Neural cell (in vitro differentiated cells): ENCODE data around the gene GALNT14. TPM values are rescaled to one million over a fixed set of nuclear protein-coding genes. Genes with fewer than 3 reads are reported as not detected.

Experiments
- H2AFZ ChIP-seq: fragments of 200-600, 300-800 bp; sonication (generic), shearing (Covaris generic); 2 replicates; pipeline ENCODE4 v1.6.0; 2014; ENCODE audit warnings: low read depth, mild to moderate bottlenecking, antibody characterized with exemption, low read length, moderate library complexity
- H3F3A ChIP-seq: fragments of 200-600 bp; shearing (Covaris generic); 2 replicates; pipeline ENCODE4 v1.6.1; 2016; ENCODE audit warnings: mild to moderate bottlenecking, moderate library complexity, mixed read lengths, antibody characterized with exemption, low read length; ENCODE audit not compliant: insufficient read depth, poor library complexity, severe bottlenecking
- H3K27ac ChIP-seq: fragments of 200-600, 300-800 bp; sonication (generic), shearing (Covaris generic); 2 replicates; pipeline ENCODE4 v1.5.1; 2014; ENCODE audit warnings: mild to moderate bottlenecking, low read length, moderate library complexity
- H3K27me3 ChIP-seq: fragments of 300-800, 200-600 bp; sonication (generic), shearing (Covaris generic); 2 replicates; pipeline ENCODE4 v1.6.0; 2014; ENCODE audit warnings: mild to moderate bottlenecking, low read depth, low read length, moderate library complexity; ENCODE audit not compliant: insufficient read depth
- H3K36me3 ChIP-seq: fragments of 300-800, 200-600 bp; sonication (generic), shearing (Covaris generic); 2 replicates; pipeline ENCODE4 v1.5.1; 2014; ENCODE audit warnings: mild to moderate bottlenecking, antibody characterized with exemption, low read length, moderate library complexity; ENCODE audit not compliant: insufficient read depth
- H3K4me2 ChIP-seq: fragments of 300-800, 200-600 bp; sonication (generic), shearing (Covaris generic); 2 replicates; pipeline ENCODE4 v1.6.0; 2014; ENCODE audit warnings: mild to moderate bottlenecking, low read length
- H3K4me3 ChIP-seq: fragments of 300-800, 200-600 bp; sonication (generic), shearing (Covaris generic); 2 replicates; pipeline ENCODE4 v1.5.1; 2014; ENCODE audit warnings: mild to moderate bottlenecking, low read length, moderate library complexity
- H3K79me2 ChIP-seq: fragments of 200-600 bp; shearing (Covaris generic); replicated peaks from 2 replicates; pipeline ENCODE4 v1.6.0; 2014; ENCODE audit warnings: mild to moderate bottlenecking, low read length, moderate library complexity; ENCODE audit not compliant: insufficient read depth
- H3K9ac ChIP-seq: fragments of 300-800, 200-600 bp; sonication (generic), shearing (Covaris generic); 2 replicates; pipeline ENCODE4 v1.6.1; 2016; ENCODE audit warnings: mild to moderate bottlenecking, low read length, mixed read lengths
- H3K9me2 ChIP-seq: fragments of 200-600 bp; shearing (Covaris generic); 2 replicates; pipeline ENCODE4 v1.6.1; 2016; ENCODE audit warnings: mild to moderate bottlenecking, low read length, mixed read lengths; ENCODE audit not compliant: insufficient read depth
- H3K9me3 ChIP-seq: fragments of 200-600, 300-800 bp; sonication (generic), shearing (Covaris generic); 2 replicates; pipeline ENCODE4 v1.6.1; 2016; ENCODE audit warnings: mild to moderate bottlenecking, mixed run types, low read length, moderate library complexity, mixed read lengths
- H4K20me1 ChIP-seq: fragments of 200-600 bp; shearing (Covaris generic); 2 replicates; pipeline ENCODE4 v1.6.1; 2016; ENCODE audit warnings: mild to moderate bottlenecking, mixed run types; ENCODE audit not compliant: insufficient read depth
- EP300 ChIP-seq: fragments of 450-650 bp; conservative IDR thresholded peaks from 2 replicates; pipeline ENCODE4 v1.6.1; 2014; ENCODE audit warnings: antibody characterized with exemption, mild to moderate bottlenecking, moderate library complexity; ENCODE audit not compliant: poor library complexity, severe bottlenecking
- EZH2 ChIP-seq: fragments of 200-600, 300-800 bp; shearing (Covaris generic), sonication (generic); IDR thresholded peaks from 2 replicates; pipeline ENCODE4 v1.6.1; 2014; ENCODE audit warnings: antibody characterized with exemption, low read length, borderline replicate concordance, mild to moderate bottlenecking; ENCODE audit not compliant: insufficient read depth, poor library complexity, severe bottlenecking
- MXI1 ChIP-seq: fragments of 450-650 bp; conservative IDR thresholded peaks from 2 replicates; pipeline ENCODE4 v1.6.1; 2014; ENCODE audit warnings: antibody characterized with exemption, mild to moderate bottlenecking; ENCODE audit not compliant: poor library complexity, severe bottlenecking
- POLR2AphosphoS5 ChIP-seq: IDR thresholded peaks from 2 replicates; pipeline ENCODE4 v1.6.1; 2012
- SMC3 ChIP-seq: fragments of 450-650 bp; conservative IDR thresholded peaks from 2 replicates; pipeline ENCODE4 v1.6.1; 2014; ENCODE audit warnings: antibody characterized with exemption, mild to moderate bottlenecking, moderate library complexity; ENCODE audit not compliant: poor library complexity
- TAF1 ChIP-seq: IDR thresholded peaks from 2 replicates; pipeline ENCODE4 v1.6.1; 2012; ENCODE audit warnings: low read depth
- polyA plus RNA-seq: library from polyadenylated mRNA; depleted of rRNA; stranded (reverse); fragments of >200 nt; gene quantifications from 2 replicates; pipeline ENCODE4 v1.2.3, GENCODE V29; 2014
- TF ChIP-seq, protein P1 (sequence below): fragments of 450-650 bp; IDR thresholded peaks from 2 replicates; pipeline ENCODE4 v1.5.1; 2014; ENCODE audit warnings: antibody characterized with exemption, mild to moderate bottlenecking, moderate library complexity; ENCODE audit not compliant: poor library complexity, severe bottlenecking
- TF ChIP-seq, protein P2 (sequence below): IDR thresholded peaks from 2 replicates; pipeline ENCODE4 v1.6.1; 2012; ENCODE audit warnings: borderline replicate concordance

Gene GALNT14
- polyA plus RNA-seq, 1 donor from 2014 or later = 15.9 TPM

DNA sequence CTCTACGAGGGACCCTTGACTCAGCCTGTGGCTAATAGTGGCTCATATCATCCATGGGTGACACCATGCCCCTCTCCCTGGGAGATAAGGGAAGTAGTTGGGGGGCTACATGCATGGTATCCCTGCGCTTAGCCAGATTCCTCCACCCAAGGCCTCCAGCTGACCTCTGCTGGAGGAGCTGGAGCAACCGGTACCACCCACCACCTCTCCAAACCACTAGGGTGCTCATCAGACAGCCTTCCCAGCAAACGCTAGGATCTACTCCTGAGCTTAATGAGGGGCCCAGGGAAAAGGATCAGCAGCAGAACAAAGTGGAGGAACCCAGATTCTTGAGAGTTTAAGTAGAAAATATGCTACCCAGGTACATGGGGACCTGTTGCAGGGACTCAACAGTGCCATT lies 255.1 kb downstream of the GALNT14 start:
- Histone ChIP-seq H3F3A (no peaks in the 10 kb centered on the region), H3K4me2 (no peak overlapping the region), H3K9me3 (no peaks in the 10 kb centered on the region), H3K27me3 (no peaks in the 10 kb centered on the region), H3K79me2 (no peaks in the 10 kb centered on the region), H3K4me3 (no peak overlapping the region), H2AFZ (no peak overlapping the region), H4K20me1 (no peaks in the 10 kb centered on the region), H3K9me2 (no peaks in the 10 kb centered on the region), H3K36me3 (no peaks in the 10 kb centered on the region), H3K27ac (no peak overlapping the region), H3K9ac (no peak overlapping the region)
- TF ChIP-seq, protein P1, sequence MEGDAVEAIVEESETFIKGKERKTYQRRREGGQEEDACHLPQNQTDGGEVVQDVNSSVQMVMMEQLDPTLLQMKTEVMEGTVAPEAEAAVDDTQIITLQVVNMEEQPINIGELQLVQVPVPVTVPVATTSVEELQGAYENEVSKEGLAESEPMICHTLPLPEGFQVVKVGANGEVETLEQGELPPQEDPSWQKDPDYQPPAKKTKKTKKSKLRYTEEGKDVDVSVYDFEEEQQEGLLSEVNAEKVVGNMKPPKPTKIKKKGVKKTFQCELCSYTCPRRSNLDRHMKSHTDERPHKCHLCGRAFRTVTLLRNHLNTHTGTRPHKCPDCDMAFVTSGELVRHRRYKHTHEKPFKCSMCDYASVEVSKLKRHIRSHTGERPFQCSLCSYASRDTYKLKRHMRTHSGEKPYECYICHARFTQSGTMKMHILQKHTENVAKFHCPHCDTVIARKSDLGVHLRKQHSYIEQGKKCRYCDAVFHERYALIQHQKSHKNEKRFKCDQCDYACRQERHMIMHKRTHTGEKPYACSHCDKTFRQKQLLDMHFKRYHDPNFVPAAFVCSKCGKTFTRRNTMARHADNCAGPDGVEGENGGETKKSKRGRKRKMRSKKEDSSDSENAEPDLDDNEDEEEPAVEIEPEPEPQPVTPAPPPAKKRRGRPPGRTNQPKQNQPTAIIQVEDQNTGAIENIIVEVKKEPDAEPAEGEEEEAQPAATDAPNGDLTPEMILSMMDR = no peak
- TF ChIP-seq POLR2AphosphoS5 = no peak

DNA sequence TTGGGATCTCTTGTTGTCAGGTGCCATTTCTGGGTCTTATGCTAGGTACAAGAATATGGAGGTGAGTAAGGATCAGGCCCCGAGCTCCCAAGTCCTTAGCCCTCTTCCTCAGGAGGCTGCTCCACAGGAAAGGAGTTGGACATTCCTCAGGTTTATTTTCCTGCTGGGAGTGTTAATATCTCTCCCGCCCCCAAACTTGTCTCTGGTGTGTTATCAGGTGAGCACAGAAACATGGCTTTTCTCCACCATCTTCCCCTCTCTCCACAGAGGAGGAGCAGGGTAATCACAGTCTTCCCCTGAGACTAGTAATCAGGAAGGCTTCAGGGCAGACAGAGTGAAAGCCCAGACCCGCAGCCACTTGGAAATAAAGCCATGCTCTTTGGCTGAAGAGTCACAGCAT lies 257.7 kb downstream of the GALNT14 start:
- Histone ChIP-seq H3K4me3 (no peak overlapping the region), H2AFZ (no peak overlapping the region), H3K9ac (no peak overlapping the region), H3F3A (no peaks in the 10 kb centered on the region), H3K27me3 (no peaks in the 10 kb centered on the region), H3K27ac (no peak overlapping the region), H4K20me1 (no peaks in the 10 kb centered on the region), H3K9me3 (no peaks in the 10 kb centered on the region), H3K36me3 (no peaks in the 10 kb centered on the region), H3K79me2 (no peaks in the 10 kb centered on the region), H3K4me2 (no peak overlapping the region), H3K9me2 (no peaks in the 10 kb centered on the region)
- TF ChIP-seq SMC3 (no peak), EP300 (no peak), TAF1 (no peak)

DNA sequence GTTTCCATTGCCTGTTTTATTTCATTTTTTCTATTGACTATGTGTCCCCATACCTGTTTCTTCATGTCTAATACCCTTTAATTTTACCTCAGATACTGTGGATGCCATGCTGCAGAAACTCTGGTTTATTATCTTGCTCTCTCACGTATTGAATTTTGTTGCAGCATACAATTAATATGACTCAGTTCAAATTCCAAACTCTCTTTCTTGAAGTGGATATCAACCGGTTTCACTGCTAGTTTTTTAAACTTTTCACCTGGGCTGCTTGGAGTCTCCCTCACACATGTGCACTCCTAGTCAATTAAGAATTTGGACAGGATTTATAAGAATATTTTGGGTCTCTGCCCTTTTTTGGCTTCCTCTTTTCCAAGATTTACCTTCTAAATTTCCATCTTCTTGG lies 260.4 kb downstream of the GALNT14 start:
- no peak overlapping the region for H3K4me3 ChIP-seq
- no peaks in the 10 kb centered on the region for H3F3A ChIP-seq
- no peaks in the 10 kb centered on the region for H3K79me2 ChIP-seq
- no peaks in the 10 kb centered on the region for H4K20me1 ChIP-seq
- TF ChIP-seq EP300 = no peak
- TF ChIP-seq EZH2 = no peak
- TF ChIP-seq, protein P2, sequence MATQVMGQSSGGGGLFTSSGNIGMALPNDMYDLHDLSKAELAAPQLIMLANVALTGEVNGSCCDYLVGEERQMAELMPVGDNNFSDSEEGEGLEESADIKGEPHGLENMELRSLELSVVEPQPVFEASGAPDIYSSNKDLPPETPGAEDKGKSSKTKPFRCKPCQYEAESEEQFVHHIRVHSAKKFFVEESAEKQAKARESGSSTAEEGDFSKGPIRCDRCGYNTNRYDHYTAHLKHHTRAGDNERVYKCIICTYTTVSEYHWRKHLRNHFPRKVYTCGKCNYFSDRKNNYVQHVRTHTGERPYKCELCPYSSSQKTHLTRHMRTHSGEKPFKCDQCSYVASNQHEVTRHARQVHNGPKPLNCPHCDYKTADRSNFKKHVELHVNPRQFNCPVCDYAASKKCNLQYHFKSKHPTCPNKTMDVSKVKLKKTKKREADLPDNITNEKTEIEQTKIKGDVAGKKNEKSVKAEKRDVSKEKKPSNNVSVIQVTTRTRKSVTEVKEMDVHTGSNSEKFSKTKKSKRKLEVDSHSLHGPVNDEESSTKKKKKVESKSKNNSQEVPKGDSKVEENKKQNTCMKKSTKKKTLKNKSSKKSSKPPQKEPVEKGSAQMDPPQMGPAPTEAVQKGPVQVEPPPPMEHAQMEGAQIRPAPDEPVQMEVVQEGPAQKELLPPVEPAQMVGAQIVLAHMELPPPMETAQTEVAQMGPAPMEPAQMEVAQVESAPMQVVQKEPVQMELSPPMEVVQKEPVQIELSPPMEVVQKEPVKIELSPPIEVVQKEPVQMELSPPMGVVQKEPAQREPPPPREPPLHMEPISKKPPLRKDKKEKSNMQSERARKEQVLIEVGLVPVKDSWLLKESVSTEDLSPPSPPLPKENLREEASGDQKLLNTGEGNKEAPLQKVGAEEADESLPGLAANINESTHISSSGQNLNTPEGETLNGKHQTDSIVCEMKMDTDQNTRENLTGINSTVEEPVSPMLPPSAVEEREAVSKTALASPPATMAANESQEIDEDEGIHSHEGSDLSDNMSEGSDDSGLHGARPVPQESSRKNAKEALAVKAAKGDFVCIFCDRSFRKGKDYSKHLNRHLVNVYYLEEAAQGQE = no peak
- no peak for TF ChIP-seq MXI1
- TF ChIP-seq POLR2AphosphoS5 = no peak
- no peak for TF ChIP-seq TAF1
- TF ChIP-seq, protein P1 = no peak
- H3K9me2 ChIP-seq = no peaks in the 10 kb centered on the region
- no peak overlapping the region for H2AFZ ChIP-seq
- H3K27ac ChIP-seq = no peak overlapping the region
- H3K4me2 ChIP-seq = no peak overlapping the region
- H3K9me3 ChIP-seq = no peaks in the 10 kb centered on the region
- no peaks in the 10 kb centered on the region for H3K27me3 ChIP-seq
- no peaks in the 10 kb centered on the region for H3K36me3 ChIP-seq
- H3K9ac ChIP-seq = no peak overlapping the region
